SK-N-SH treated with all-trans-retinoic acid at 6 μM for 48 hours (cell line): Measurements from ENCODE around the gene ANKRD23.

Source experiments
- ATAC-seq: fragments of 200-7000 bp; cut with Tn5 transposase; 3 replicates; pipeline ENCODE4 v1.9.1; 2020; ENCODE audit warnings: mild to moderate bottlenecking, moderate library complexity
- ARNTL ChIP-seq: fragments of 450-650 bp; formaldehyde crosslinking; IDR thresholded peaks from 2 replicates; pipeline ENCODE4 v1.5.0; 2020; ENCODE audit warnings: low read depth, mild to moderate bottlenecking, moderate library complexity, borderline replicate concordance
- CSDC2 ChIP-seq: fragments of 250-450 bp; sonication (Bioruptor Pico); IDR thresholded peaks from 2 replicates; pipeline ENCODE4 v1.5.0; 2020; ENCODE audit warnings: mild to moderate bottlenecking, moderate library complexity
- ESRRG ChIP-seq: fragments of 250-450 bp; sonication (Bioruptor Pico); IDR thresholded peaks from 2 replicates; pipeline ENCODE4 v1.6.1; 2021; ENCODE audit warnings: mild to moderate bottlenecking
- GLIS3 ChIP-seq: fragments of 250-450 bp; sonication (Bioruptor Pico); IDR thresholded peaks from 2 replicates; pipeline ENCODE4 v1.5.0; 2020; ENCODE audit warnings: mild to moderate bottlenecking, moderate library complexity
- ISL1 ChIP-seq: fragments of 250-450 bp; sonication (Bioruptor Pico); IDR thresholded peaks from 2 replicates; pipeline ENCODE4 v2.1.2; 2022; ENCODE audit warnings: mild to moderate bottlenecking, moderate library complexity
- OSR1 ChIP-seq: fragments of 250-450 bp; sonication (Bioruptor Pico); IDR thresholded peaks from 2 replicates; pipeline ENCODE4 v1.8.0; 2022; ENCODE audit warnings: moderate library complexity, mild to moderate bottlenecking, inconsistent platforms
- PPARA ChIP-seq: fragments of 250-450 bp; sonication (Bioruptor Pico); IDR thresholded peaks from 2 replicates; pipeline ENCODE4 v1.5.0; 2020; ENCODE audit warnings: mild to moderate bottlenecking, borderline replicate concordance
- RARB ChIP-seq: fragments of 250-450 bp; sonication (Bioruptor Pico); IDR thresholded peaks from 2 replicates; pipeline ENCODE4 v1.8.0; 2021; ENCODE audit warnings: mild to moderate bottlenecking, moderate library complexity
- SNAI2 ChIP-seq: fragments of 250-450 bp; sonication (Bioruptor Pico); IDR thresholded peaks from 2 replicates; pipeline ENCODE4 v1.5.0; 2020; ENCODE audit warnings: mild to moderate bottlenecking, moderate library complexity
- TCF4 ChIP-seq: fragments of 250-450 bp; sonication (Bioruptor Pico); IDR thresholded peaks from 2 replicates; pipeline ENCODE4 v1.8.0; 2021; ENCODE audit warnings: mild to moderate bottlenecking, moderate library complexity, borderline replicate concordance
- TOX ChIP-seq: fragments of 250-450 bp; sonication (Bioruptor Pico); IDR thresholded peaks from 2 replicates; pipeline ENCODE4 v1.8.0; 2021; ENCODE audit warnings: mild to moderate bottlenecking, moderate library complexity, borderline replicate concordance
- ZC3H10 ChIP-seq: fragments of 250-450 bp; sonication (Bioruptor Pico); IDR thresholded peaks from 2 replicates; pipeline ENCODE4 v1.5.1; 2021; ENCODE audit warnings: mild to moderate bottlenecking, moderate library complexity
- ZFP3 ChIP-seq: fragments of 250-450 bp; sonication (Bioruptor Pico); IDR thresholded peaks from 2 replicates; pipeline ENCODE4 v1.5.0; 2020; ENCODE audit warnings: mild to moderate bottlenecking, moderate library complexity
- ZFP30 ChIP-seq: fragments of 450-650 bp; formaldehyde crosslinking; IDR thresholded peaks from 2 replicates; pipeline ENCODE4 v1.5.0; 2022; ENCODE audit warnings: mild to moderate bottlenecking, moderate library complexity
- ZNF565 ChIP-seq: fragments of 450-650 bp; formaldehyde crosslinking; conservative IDR thresholded peaks from 2 replicates; pipeline ENCODE4 v1.5.0; 2020; ENCODE audit warnings: low read depth, mild to moderate bottlenecking, moderate library complexity
- ZNF70 ChIP-seq: fragments of 450-650 bp; formaldehyde crosslinking; IDR thresholded peaks from 2 replicates; pipeline ENCODE4 v1.5.0; 2020; ENCODE audit warnings: mild to moderate bottlenecking, moderate library complexity
- ZNF8 ChIP-seq: fragments of 450-650 bp; formaldehyde crosslinking; IDR thresholded peaks from 2 replicates; pipeline ENCODE4 v1.5.0; 2020; ENCODE audit warnings: mild to moderate bottlenecking, moderate library complexity
- TF ChIP-seq, protein P1 (sequence below): fragments of 250-450 bp; sonication (Bioruptor Pico); IDR thresholded peaks from 2 replicates; pipeline ENCODE4 v1.5.0; 2020; ENCODE audit warnings: mild to moderate bottlenecking, moderate library complexity
- TF ChIP-seq, protein P2 (sequence below): fragments of 250-450 bp; sonication (Bioruptor Pico); IDR thresholded peaks from 2 replicates; pipeline ENCODE4 v1.8.0; 2020; ENCODE audit warnings: mild to moderate bottlenecking, moderate library complexity, borderline replicate concordance
- TF ChIP-seq, protein P3 (sequence below): fragments of 250-450 bp; sonication (Bioruptor Pico); IDR thresholded peaks from 2 replicates; pipeline ENCODE4 v1.8.0; 2021; ENCODE audit warnings: low read depth, mild to moderate bottlenecking, moderate library complexity, borderline replicate concordance
- TF ChIP-seq, protein P4 (sequence below): fragments of 250-450 bp; sonication (Bioruptor Pico); IDR thresholded peaks from 2 replicates; pipeline ENCODE4 v1.5.1; 2020; ENCODE audit warnings: low read depth, mild to moderate bottlenecking, moderate library complexity
- TF ChIP-seq, protein P5 (sequence below): fragments of 250-450 bp; sonication (Bioruptor Pico); IDR thresholded peaks from 2 replicates; pipeline ENCODE4 v1.5.1; 2021; ENCODE audit warnings: mild to moderate bottlenecking, moderate library complexity

ANKRD23 gene

DNA sequence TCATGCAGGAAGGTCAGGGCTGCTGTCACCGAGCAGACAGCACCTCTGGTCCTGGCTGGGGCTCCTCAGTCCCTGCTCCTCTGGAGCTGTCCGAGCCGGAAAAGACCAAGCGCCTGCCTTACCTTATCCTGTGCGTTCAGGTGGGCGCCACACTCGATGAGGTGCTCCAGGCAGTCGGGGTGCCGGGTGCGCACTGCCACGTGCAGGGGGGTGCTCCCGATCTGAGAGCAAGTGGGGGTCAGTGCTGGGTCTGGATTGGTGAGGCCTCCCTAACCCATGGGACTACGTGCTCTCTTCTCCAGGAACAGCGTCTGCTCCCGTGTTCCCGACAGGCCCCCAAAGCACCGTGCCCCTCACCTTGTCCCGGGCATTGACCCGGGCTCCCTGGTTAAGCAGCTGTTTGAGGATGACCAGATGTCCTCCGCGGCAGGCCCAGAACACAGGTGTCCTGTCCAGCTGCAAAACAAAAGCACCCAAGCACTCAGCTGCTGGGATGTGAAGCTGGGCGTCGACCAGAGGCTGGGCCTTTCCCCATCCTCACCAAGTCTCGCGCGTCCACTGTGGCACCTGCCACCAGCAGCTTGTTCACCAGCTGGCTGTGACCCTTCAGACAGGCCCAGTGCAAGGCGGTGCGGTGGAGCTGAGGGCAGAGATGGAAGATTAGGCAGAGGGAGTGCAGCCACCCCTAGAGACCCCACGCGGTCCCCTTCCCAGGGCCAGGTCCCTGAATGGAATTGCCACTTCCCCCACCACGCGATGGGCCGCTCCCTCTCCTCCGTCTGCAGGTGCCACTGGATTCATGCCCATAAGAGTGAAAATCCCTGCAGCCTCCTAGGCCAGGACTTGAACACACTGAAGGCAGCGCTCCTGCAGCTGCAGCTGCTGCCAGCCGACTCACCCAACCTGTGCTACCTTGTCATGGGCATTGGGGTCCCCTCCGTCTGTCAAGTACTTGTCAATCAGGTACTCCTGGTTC lies 3.7 kb downstream of the ANKRD23 start:
- no peak for ATAC-seq

DNA sequence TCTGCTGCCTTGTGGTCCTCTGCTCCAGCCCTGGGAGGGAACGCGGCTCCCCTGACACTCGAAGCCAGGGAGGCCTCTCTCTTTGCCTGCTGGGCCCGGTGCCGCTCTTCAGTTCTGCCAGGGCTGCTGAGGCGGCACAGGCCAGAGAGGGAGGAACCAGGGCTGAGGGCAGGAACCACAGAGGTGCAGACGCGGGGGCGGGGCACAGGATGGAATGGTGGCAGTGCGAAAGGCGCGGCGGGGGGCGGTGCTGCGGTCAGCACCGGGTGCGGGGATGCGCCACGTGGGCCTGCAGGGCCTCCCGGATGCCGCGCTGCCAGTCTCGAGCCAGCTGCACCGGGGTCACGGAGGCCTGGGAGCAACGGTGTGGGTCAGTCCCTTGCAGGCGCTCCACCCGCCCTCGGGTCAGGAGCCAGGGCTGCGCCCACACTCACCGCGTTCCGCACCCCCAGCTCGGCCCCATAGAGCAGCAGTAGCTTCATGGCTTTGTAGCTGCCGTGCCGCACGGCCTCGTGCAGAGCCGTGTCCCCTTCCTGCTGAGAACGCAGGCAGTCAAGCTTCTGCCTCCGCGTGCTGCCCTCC lies 4.4 kb downstream of the ANKRD23 start:
- TF ChIP-seq PPARA (CRISPR knock-in tag), result no peak
- TF ChIP-seq ISL1, result no peak
- TF ChIP-seq GLIS3 (CRISPR knock-in tag), result no peak
- TF ChIP-seq, protein P1, sequence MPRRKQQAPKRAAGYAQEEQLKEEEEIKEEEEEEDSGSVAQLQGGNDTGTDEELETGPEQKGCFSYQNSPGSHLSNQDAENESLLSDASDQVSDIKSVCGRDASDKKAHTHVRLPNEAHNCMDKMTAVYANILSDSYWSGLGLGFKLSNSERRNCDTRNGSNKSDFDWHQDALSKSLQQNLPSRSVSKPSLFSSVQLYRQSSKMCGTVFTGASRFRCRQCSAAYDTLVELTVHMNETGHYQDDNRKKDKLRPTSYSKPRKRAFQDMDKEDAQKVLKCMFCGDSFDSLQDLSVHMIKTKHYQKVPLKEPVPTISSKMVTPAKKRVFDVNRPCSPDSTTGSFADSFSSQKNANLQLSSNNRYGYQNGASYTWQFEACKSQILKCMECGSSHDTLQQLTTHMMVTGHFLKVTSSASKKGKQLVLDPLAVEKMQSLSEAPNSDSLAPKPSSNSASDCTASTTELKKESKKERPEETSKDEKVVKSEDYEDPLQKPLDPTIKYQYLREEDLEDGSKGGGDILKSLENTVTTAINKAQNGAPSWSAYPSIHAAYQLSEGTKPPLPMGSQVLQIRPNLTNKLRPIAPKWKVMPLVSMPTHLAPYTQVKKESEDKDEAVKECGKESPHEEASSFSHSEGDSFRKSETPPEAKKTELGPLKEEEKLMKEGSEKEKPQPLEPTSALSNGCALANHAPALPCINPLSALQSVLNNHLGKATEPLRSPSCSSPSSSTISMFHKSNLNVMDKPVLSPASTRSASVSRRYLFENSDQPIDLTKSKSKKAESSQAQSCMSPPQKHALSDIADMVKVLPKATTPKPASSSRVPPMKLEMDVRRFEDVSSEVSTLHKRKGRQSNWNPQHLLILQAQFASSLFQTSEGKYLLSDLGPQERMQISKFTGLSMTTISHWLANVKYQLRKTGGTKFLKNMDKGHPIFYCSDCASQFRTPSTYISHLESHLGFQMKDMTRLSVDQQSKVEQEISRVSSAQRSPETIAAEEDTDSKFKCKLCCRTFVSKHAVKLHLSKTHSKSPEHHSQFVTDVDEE (CRISPR knock-in tag), result no peak
- TF ChIP-seq RARB (CRISPR knock-in tag), result no peak
- TF ChIP-seq CSDC2 (CRISPR knock-in tag), result no peak
- TF ChIP-seq, protein P2, sequence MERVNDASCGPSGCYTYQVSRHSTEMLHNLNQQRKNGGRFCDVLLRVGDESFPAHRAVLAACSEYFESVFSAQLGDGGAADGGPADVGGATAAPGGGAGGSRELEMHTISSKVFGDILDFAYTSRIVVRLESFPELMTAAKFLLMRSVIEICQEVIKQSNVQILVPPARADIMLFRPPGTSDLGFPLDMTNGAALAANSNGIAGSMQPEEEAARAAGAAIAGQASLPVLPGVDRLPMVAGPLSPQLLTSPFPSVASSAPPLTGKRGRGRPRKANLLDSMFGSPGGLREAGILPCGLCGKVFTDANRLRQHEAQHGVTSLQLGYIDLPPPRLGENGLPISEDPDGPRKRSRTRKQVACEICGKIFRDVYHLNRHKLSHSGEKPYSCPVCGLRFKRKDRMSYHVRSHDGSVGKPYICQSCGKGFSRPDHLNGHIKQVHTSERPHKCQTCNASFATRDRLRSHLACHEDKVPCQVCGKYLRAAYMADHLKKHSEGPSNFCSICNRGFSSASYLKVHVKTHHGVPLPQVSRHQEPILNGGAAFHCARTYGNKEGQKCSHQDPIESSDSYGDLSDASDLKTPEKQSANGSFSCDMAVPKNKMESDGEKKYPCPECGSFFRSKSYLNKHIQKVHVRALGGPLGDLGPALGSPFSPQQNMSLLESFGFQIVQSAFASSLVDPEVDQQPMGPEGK (CRISPR knock-in tag), result no peak
- TF ChIP-seq ZNF70 (CRISPR knock-in tag), result no peak
- no peak for TF ChIP-seq ZNF8
- TF ChIP-seq, protein P3, sequence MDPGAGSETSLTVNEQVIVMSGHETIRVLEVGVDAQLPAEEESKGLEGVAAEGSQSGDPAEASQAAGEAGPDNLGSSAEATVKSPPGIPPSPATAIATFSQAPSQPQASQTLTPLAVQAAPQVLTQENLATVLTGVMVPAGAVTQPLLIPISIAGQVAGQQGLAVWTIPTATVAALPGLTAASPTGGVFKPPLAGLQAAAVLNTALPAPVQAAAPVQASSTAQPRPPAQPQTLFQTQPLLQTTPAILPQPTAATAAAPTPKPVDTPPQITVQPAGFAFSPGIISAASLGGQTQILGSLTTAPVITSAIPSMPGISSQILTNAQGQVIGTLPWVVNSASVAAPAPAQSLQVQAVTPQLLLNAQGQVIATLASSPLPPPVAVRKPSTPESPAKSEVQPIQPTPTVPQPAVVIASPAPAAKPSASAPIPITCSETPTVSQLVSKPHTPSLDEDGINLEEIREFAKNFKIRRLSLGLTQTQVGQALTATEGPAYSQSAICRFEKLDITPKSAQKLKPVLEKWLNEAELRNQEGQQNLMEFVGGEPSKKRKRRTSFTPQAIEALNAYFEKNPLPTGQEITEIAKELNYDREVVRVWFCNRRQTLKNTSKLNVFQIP (CRISPR knock-in tag), result no peak
- no peak for TF ChIP-seq ZFP30 (CRISPR knock-in tag)
- TF ChIP-seq OSR1 (CRISPR knock-in tag), result no peak
- ATAC-seq, result no peak

More for the DNA sequence above, 3.7 kb downstream of the ANKRD23 start:
- TF ChIP-seq, protein P1 (CRISPR knock-in tag), result no peak
- no peak for TF ChIP-seq TOX (CRISPR knock-in tag)
- no peak for TF ChIP-seq ZNF565 (CRISPR knock-in tag)
- TF ChIP-seq PPARA (CRISPR knock-in tag), result no peak
- TF ChIP-seq ZNF70 (CRISPR knock-in tag), result no peak
- no peak for TF ChIP-seq SNAI2 (CRISPR knock-in tag)
- no peak for TF ChIP-seq ZNF8
- TF ChIP-seq, protein P3 (CRISPR knock-in tag), result no peak
- TF ChIP-seq, protein P4, sequence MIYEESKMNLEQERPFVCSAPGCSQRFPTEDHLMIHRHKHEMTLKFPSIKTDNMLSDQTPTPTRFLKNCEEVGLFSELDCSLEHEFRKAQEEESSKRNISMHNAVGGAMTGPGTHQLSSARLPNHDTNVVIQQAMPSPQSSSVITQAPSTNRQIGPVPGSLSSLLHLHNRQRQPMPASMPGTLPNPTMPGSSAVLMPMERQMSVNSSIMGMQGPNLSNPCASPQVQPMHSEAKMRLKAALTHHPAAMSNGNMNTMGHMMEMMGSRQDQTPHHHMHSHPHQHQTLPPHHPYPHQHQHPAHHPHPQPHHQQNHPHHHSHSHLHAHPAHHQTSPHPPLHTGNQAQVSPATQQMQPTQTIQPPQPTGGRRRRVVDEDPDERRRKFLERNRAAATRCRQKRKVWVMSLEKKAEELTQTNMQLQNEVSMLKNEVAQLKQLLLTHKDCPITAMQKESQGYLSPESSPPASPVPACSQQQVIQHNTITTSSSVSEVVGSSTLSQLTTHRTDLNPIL, result no peak
- TF ChIP-seq TCF4 (CRISPR knock-in tag), result no peak
- TF ChIP-seq ZC3H10, result no peak
- TF ChIP-seq, protein P5, sequence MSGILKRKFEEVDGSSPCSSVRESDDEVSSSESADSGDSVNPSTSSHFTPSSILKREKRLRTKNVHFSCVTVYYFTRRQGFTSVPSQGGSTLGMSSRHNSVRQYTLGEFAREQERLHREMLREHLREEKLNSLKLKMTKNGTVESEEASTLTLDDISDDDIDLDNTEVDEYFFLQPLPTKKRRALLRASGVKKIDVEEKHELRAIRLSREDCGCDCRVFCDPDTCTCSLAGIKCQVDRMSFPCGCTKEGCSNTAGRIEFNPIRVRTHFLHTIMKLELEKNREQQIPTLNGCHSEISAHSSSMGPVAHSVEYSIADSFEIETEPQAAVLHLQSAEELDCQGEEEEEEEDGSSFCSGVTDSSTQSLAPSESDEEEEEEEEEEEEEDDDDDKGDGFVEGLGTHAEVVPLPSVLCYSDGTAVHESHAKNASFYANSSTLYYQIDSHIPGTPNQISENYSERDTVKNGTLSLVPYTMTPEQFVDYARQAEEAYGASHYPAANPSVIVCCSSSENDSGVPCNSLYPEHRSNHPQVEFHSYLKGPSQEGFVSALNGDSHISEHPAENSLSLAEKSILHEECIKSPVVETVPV (CRISPR knock-in tag), result no peak
- TF ChIP-seq ESRRG (CRISPR knock-in tag), result no peak
- no peak for TF ChIP-seq ARNTL (CRISPR knock-in tag)
- TF ChIP-seq ZFP3, result no peak
- TF ChIP-seq ZFP30 (CRISPR knock-in tag), result no peak
- no peak for TF ChIP-seq ISL1
